ENCODE results near the gene SLC10A6.
A peak's percentile ranks its signal among the peaks of the same experiment; 100 is the strongest.
"Not testable (repeated sequence)": the region's sequence is repeated elsewhere in the genome, so short reads cannot be mapped to it uniquely, and the experiment has no call there.

Gene SLC10A6, protein sequence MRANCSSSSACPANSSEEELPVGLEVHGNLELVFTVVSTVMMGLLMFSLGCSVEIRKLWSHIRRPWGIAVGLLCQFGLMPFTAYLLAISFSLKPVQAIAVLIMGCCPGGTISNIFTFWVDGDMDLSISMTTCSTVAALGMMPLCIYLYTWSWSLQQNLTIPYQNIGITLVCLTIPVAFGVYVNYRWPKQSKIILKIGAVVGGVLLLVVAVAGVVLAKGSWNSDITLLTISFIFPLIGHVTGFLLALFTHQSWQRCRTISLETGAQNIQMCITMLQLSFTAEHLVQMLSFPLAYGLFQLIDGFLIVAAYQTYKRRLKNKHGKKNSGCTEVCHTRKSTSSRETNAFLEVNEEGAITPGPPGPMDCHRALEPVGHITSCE

GRCh38 chr4:86848732-86849619, at the start of gene SLC10A6:
TSS of gene SLC10A6 (minus strand) at chr4:86849384. CDS start at chr4:86849115, 269 bp downstream.
- DNase-seq = no peak

GRCh38 chr4:86898562-86898961, 49.4 kb upstream of the SLC10A6 start:
- DNase-seq = peak; percentile 2

GRCh38 chr4:86896596-86896995, 47.4 kb upstream of the SLC10A6 start:
- DNase-seq = no peak

DNA sequence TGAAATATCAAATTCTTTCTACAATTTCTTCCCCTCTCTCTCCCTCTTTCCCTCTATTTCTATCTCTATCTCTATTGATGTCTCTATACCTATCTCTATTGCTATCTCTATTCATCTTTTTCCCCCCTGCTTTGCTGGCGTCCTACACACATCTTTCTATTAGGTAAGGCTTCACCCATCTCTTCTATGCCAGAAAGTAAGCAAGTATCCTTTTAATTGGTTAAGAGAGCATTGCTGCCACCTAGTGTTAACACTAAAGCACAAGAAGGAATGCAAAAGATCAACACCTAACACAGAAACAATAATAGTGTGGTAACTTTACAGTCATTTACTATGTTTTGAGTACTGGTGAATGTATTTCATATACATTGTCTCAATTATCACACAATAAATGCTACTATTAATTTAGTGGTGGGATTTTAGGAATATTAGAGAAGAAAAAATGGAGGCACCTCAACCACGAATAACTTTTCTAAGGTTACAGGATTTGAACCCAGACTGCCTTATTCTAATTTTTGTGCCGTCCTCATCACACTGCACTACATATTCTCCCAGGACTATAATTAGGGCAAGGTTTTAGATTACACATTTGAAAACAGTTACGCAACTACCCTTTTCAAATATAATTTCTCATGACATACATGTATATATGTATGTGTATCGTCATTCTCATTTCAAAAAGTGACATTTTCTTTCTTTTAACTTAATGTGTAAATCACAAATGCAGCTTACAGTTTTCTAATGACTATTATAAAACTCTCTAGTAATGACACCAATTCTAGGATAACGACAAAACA, 46.7 kb upstream of the SLC10A6 start:
- DNase-seq = peak; percentile 76

GRCh38 chr4:86894455-86894854, 45.3 kb upstream of the SLC10A6 start:
- DNase-seq = no peak

GRCh38 chr4:86893136-86893535, 44.0 kb upstream of the SLC10A6 start:
- DNase-seq = no peak

GRCh38 chr4:86892636-86892960, 43.4 kb upstream of the SLC10A6 start:
- no peak for DNase-seq

GRCh38 chr4:86891762-86892635, 42.8 kb upstream of the SLC10A6 start, which contains the start of gene C4orf36:
TSS of gene C4orf36 (minus strand) at chr4:86892422. CDS start at chr4:86891520, 902 bp downstream.
- peak; percentile 83 for DNase-seq

DNA sequence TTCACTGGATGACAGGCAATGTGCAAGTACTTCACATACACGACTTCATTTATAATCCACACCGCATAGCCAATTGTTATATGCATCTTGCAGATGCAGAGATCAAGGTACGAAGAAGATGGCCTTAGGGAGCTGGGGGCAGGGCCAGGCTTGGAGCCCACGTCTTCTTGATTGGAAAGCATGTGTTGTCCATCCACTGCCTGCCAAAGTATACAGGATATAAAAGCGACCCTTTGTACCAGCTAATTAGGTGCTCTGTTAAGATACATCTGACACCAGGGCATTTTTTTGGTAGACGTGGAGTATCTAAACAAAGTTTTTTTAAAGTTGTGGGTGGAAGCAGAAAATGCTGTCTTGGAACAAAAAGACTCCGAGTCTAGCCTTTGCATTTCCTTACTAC, 41.6 kb upstream of the SLC10A6 start:
- no peak for DNase-seq

- no peak for DNase-seq
Observed at GRCh38 chr4:86879641-86880040, 30.5 kb upstream of the SLC10A6 start.

GRCh38 chr4:86878640-86879039, 29.5 kb upstream of the SLC10A6 start:
- DNase-seq = no peak

GRCh38 chr4:86876894-86877685, 27.9 kb upstream of the SLC10A6 start:
- no peak for DNase-seq

- not testable (repeated sequence) for DNase-seq
Observed at GRCh38 chr4:86875436-86875835, 26.3 kb upstream of the SLC10A6 start.

DNA sequence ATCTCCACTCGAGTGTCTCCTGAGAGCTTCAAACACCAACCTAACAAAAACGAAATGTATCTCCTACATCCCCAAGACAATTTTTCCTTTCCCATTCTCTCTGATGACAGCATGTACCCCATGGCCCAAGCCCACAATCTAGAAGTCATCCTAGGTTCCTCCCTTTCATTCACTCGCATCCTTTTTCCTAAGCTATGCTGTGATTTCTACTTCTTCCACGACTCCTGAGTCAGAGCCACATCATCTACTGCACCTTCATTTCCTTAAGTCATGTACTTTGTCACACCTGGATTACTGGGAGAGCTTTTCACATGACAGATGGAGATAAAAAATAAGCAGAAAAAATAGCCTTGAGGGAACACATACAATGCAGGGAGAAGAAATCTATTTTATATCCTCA, 23.0 kb upstream of the SLC10A6 start:
- no peak for DNase-seq

DNA sequence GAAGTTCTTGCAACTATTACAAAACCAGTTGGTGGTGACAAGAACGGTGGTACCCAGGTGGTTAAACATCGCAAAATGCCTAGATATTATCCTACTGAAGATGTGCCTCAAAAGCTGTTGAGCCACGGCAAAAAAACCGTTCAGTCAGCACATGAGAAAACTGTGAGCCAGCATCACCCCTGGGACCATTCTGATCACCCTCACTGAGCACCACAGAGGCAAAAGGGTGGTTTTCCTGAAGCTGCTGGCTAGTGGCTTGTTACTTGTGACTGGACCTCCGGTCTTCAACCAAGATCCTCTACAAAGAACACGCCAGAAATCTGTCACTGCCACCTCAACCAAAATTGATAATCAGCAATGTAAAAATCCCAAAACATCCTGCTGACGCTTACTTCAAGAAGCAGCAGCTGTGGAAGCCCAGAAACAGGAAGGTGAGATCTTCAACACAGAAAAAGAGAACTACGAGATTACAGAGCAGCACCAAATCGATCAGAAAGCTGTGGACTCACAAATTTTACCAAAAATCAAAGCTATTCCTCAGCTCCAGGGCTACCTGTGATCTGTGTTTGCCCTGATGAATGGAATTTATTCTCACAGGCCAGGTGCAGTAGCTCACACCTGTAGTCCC, 21.4 kb upstream of the SLC10A6 start:
- DNase-seq = no peak

DNA sequence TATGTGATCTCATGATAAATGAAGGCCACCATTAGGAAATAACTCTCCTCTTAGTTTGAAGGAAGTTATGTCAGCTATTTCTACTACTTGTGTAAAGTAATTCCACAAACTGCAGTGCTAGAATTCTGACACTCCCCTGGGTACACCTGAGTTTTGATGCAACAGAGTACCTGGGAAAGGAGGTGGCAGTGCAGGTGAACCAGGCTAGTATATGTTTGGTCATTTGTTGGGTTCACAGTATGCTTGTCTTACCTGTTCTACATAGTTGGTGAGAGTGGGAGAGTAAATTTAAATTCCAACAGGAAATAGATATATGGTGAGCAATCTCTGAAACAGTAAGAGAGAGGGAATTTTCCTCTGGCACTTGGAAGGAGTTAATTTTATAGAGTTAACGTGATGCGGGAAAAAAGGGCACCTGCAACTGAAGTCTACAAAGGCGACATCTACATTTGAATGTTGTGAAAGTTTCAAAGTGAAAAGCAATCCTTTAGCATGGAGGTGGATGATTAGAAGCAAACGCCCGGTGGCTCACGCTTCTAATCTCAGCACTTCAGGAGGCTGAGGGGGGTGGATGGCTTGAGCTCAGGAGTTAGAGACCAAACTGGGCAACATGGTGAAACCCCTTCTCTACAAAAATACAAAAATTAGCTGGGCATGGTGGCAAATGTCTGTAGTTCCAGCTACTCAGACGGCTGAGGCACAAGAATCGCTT, 8.3 kb upstream of the SLC10A6 start:
- DNase-seq = no peak

GRCh38 chr4:86856896-86857295, 7.7 kb upstream of the SLC10A6 start:
- no peak for DNase-seq

GRCh38 chr4:86855572-86855971, 6.4 kb upstream of the SLC10A6 start:
- DNase-seq = peak; percentile 62

DNA sequence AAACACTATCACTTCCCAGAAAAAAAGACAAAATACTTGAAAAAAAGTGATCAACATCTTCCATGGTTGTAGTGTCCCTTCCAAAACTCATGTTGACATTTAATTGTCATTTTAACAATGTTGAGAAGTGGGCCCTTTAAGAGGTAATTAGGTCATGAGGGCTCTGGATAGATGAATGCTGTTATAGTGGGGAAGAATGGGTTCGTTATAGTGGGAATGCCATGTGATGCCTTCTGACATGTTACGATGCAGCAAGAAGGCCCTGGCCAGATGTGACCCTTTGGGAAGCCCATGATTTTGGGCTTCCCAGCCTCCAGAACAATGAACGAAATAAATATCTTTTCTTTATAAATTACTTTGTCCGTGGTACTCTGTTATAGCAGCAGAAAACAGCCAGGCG, 4.0 kb upstream of the SLC10A6 start:
- no peak for DNase-seq

GRCh38 chr4:86848136-86848535, 1.0 kb downstream of the SLC10A6 start:
- DNase-seq = no peak
